ENCODE results near the gene GSTM3.

DNA sequence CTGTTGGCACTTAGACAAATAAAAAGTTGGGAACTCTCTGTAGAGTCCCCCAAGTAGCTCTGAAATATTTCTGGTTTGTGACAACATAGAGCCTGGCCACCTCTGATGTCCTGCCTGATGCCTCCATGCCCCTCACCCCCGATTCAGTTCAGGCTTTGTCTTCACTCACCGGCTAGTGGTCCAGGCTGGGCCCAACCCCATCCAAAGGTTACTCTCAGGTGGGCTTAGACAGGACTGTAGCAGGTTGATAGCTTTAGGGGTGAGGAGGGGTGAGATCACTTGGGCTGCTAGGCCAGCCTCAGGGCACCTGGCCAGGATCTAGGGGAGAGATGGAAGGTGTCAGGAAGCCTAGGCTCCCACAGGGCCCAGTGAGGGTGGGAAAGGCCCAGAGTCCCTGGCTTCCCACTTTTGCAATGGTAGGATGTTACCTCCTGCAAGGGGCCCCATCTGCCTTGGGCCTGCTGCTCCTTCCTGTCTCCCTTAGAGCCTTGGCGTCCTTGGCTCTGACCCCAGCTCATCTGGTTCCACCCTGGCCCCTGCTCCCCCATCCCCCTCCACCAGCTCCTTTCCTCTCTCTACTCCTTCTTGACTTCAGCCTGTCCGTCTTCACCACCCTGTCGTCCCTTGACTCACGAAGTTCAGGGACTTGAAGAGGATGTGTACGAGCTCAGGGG lies 16.1 kb upstream of the GSTM3 start:
- TF ChIP-seq POLR2H (tag; IDR thresholded peaks at IDR 0.05; ENCODE audit: low read depth) (no peak), POLR3A (IDR thresholded peaks at IDR 0.05; ENCODE audit: borderline replicate concordance, extremely low read depth, insufficient read depth, insufficient read length) (no peak), MAFF (IDR thresholded peaks at IDR 0.05; ENCODE audit: low read length) (no peak), LEF1 (IDR thresholded peaks at IDR 0.05) (no peak), EZH2 (IDR thresholded peaks at IDR 0.05; ENCODE audit: borderline replicate concordance, low read depth, low read length) (no peak), ZNF57 (CRISPR knock-in tag; IDR thresholded peaks at IDR 0.05) (no peak), STAT5B (CRISPR knock-in tag; IDR thresholded peaks at IDR 0.05) (no peak), CHD2 (IDR thresholded peaks at IDR 0.05; ENCODE audit: low read depth, low read length) (no peak), ZKSCAN1 (IDR thresholded peaks at IDR 0.05; ENCODE audit: low read depth, low read length) (no peak), MXI1 (IDR thresholded peaks at IDR 0.05; ENCODE audit: low read depth, low read length) (no peak)
- TF ChIP-seq, protein P1, sequence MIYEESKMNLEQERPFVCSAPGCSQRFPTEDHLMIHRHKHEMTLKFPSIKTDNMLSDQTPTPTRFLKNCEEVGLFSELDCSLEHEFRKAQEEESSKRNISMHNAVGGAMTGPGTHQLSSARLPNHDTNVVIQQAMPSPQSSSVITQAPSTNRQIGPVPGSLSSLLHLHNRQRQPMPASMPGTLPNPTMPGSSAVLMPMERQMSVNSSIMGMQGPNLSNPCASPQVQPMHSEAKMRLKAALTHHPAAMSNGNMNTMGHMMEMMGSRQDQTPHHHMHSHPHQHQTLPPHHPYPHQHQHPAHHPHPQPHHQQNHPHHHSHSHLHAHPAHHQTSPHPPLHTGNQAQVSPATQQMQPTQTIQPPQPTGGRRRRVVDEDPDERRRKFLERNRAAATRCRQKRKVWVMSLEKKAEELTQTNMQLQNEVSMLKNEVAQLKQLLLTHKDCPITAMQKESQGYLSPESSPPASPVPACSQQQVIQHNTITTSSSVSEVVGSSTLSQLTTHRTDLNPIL (CRISPR knock-in tag; IDR thresholded peaks at IDR 0.05) = no peak
- TF ChIP-seq, protein P2, sequence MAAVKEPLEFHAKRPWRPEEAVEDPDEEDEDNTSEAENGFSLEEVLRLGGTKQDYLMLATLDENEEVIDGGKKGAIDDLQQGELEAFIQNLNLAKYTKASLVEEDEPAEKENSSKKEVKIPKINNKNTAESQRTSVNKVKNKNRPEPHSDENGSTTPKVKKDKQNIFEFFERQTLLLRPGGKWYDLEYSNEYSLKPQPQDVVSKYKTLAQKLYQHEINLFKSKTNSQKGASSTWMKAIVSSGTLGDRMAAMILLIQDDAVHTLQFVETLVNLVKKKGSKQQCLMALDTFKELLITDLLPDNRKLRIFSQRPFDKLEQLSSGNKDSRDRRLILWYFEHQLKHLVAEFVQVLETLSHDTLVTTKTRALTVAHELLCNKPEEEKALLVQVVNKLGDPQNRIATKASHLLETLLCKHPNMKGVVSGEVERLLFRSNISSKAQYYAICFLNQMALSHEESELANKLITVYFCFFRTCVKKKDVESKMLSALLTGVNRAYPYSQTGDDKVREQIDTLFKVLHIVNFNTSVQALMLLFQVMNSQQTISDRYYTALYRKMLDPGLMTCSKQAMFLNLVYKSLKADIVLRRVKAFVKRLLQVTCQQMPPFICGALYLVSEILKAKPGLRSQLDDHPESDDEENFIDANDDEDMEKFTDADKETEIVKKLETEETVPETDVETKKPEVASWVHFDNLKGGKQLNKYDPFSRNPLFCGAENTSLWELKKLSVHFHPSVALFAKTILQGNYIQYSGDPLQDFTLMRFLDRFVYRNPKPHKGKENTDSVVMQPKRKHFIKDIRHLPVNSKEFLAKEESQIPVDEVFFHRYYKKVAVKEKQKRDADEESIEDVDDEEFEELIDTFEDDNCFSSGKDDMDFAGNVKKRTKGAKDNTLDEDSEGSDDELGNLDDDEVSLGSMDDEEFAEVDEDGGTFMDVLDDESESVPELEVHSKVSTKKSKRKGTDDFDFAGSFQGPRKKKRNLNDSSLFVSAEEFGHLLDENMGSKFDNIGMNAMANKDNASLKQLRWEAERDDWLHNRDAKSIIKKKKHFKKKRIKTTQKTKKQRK (IDR thresholded peaks at IDR 0.05; ENCODE audit: borderline replicate concordance, low read depth, low read length) = no peak
- TF ChIP-seq, protein P3, sequence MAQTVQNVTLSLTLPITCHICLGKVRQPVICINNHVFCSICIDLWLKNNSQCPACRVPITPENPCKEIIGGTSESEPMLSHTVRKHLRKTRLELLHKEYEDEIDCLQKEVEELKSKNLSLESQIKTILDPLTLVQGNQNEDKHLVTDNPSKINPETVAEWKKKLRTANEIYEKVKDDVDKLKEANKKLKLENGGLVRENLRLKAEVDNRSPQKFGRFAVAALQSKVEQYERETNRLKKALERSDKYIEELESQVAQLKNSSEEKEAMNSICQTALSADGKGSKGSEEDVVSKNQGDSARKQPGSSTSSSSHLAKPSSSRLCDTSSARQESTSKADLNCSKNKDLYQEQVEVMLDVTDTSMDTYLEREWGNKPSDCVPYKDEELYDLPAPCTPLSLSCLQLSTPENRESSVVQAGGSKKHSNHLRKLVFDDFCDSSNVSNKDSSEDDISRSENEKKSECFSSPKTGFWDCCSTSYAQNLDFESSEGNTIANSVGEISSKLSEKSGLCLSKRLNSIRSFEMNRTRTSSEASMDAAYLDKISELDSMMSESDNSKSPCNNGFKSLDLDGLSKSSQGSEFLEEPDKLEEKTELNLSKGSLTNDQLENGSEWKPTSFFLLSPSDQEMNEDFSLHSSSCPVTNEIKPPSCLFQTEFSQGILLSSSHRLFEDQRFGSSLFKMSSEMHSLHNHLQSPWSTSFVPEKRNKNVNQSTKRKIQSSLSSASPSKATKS (CRISPR knock-in tag; IDR thresholded peaks at IDR 0.05) = no peak
- TF ChIP-seq, protein P4, sequence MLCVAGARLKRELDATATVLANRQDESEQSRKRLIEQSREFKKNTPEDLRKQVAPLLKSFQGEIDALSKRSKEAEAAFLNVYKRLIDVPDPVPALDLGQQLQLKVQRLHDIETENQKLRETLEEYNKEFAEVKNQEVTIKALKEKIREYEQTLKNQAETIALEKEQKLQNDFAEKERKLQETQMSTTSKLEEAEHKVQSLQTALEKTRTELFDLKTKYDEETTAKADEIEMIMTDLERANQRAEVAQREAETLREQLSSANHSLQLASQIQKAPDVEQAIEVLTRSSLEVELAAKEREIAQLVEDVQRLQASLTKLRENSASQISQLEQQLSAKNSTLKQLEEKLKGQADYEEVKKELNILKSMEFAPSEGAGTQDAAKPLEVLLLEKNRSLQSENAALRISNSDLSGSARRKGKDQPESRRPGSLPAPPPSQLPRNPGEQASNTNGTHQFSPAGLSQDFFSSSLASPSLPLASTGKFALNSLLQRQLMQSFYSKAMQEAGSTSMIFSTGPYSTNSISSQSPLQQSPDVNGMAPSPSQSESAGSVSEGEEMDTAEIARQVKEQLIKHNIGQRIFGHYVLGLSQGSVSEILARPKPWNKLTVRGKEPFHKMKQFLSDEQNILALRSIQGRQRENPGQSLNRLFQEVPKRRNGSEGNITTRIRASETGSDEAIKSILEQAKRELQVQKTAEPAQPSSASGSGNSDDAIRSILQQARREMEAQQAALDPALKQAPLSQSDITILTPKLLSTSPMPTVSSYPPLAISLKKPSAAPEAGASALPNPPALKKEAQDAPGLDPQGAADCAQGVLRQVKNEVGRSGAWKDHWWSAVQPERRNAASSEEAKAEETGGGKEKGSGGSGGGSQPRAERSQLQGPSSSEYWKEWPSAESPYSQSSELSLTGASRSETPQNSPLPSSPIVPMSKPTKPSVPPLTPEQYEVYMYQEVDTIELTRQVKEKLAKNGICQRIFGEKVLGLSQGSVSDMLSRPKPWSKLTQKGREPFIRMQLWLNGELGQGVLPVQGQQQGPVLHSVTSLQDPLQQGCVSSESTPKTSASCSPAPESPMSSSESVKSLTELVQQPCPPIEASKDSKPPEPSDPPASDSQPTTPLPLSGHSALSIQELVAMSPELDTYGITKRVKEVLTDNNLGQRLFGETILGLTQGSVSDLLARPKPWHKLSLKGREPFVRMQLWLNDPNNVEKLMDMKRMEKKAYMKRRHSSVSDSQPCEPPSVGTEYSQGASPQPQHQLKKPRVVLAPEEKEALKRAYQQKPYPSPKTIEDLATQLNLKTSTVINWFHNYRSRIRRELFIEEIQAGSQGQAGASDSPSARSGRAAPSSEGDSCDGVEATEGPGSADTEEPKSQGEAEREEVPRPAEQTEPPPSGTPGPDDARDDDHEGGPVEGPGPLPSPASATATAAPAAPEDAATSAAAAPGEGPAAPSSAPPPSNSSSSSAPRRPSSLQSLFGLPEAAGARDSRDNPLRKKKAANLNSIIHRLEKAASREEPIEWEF (CRISPR knock-in tag; IDR thresholded peaks at IDR 0.05) = no peak
